ENCODE data around the gene PMPCA. TPM values are rescaled to one million over a fixed set of nuclear protein-coding genes. Genes with fewer than 3 reads are reported as not detected.
"Not testable (repeated sequence)": the region's sequence is repeated elsewhere in the genome, so short reads cannot be mapped to it uniquely, and the experiment has no call there.

Gene PMPCA
- polyA plus RNA-seq, 1 of the 3 experiments (the other 2 are of a cell fraction): 125 TPM

- ChIA-PET CTCF (interaction anchor here (0.9 to 1.5 kb wide), 4 partner anchors 14 to 112 kb away, joined by 3 to 4 read pairs (median 4); no protein-coding TSS in a partner anchor), POLR2A (interaction anchor here (0.7 to 1.5 kb wide), 2 partner anchors 10 to 11 kb away, joined by 3 to 5 read pairs; no protein-coding TSS in a partner anchor)
- DNase-seq: no peak
- Histone ChIP-seq H3K27ac (ENCODE audit: low read depth in 2 of 2, low read length in 1 of 2) (no peak overlapping the region), H3K9me3 (no peaks in the 10 kb centered on the region), H3F3A (replicated peaks; ENCODE audit: insufficient read depth) (peaks cover 20% of the 10 kb centered on the region), H4K20me1 (ENCODE audit: insufficient read depth) (no peaks in the 10 kb centered on the region), H3K27me3 (ENCODE audit: insufficient read depth) (no peaks in the 10 kb centered on the region), H3K4me1 (ENCODE audit: control insufficient read depth in 1 of 2, insufficient read depth in 2 of 2, low read depth in 1 of 2, low read length in 1 of 2) (no peaks in the 10 kb centered on the region), H3K4me2 (no peak overlapping the region), H3K9ac (no peak overlapping the region), H3K4me3 (ENCODE audit: low read depth in 2 of 2, low read length in 1 of 2) (no peak overlapping the region), H3K9me2 (no peaks in the 10 kb centered on the region), H3K36me3 (replicated peaks in 1 of 2; ENCODE audit: control insufficient read depth in 1 of 2, insufficient read depth in 2 of 2, low read length in 1 of 2) (peaks cover 16 to 47% of the 10 kb centered on the region in 2 experiments), H2AFZ (ENCODE audit: low read depth) (no peak overlapping the region), H3K79me2 (ENCODE audit: insufficient read depth) (no peaks in the 10 kb centered on the region)
- WGBS (ENCODE audit: low lambda C conversion rate): 91% methylated on average over 22 of the region's 27 CpGs
- TF ChIP-seq USF2 (IDR thresholded peaks at IDR 0.05; ENCODE audit: borderline replicate concordance, low read depth, low read length) (no peak), IRF3 (IDR thresholded peaks at IDR 0.05; ENCODE audit: low read depth, low read length) (no peak), RXRA (IDR thresholded peaks at IDR 0.05; ENCODE audit: borderline replicate concordance, low read depth) (no peak), GABPA (IDR thresholded peaks at IDR 0.05; ENCODE audit: low read depth) (no peak), SIN3A (IDR thresholded peaks at IDR 0.05; ENCODE audit: borderline replicate concordance, low read depth, low read length) (no peak), POLR2AphosphoS5 (IDR thresholded peaks at IDR 0.05; ENCODE audit: low read depth, low read length) (no peak), RCOR1 (IDR thresholded peaks at IDR 0.05; ENCODE audit: low read length) (no peak), TAF1 (IDR thresholded peaks at IDR 0.05; ENCODE audit: borderline replicate concordance, low read depth, low read length) (no peak), NRF1 (IDR thresholded peaks at IDR 0.05; ENCODE audit: low read depth, low read length) (no peak), TEAD4 (IDR thresholded peaks at IDR 0.05; ENCODE audit: borderline replicate concordance, insufficient read depth) (no peak), FOSL2 (IDR thresholded peaks at IDR 0.05; ENCODE audit: borderline replicate concordance, low read depth) (no peak), YY1 (IDR thresholded peaks at IDR 0.05; ENCODE audit: low read depth) (no peak), PBX3 (IDR thresholded peaks at IDR 0.05) (no peak)
Observed at GRCh38 chr9:136424750-136425362, 14.4 kb downstream of the PMPCA start.

- H3K27ac ChIP-seq (ENCODE audit: low read depth in 2 of 2, low read length in 1 of 2); DNase-seq; H2AFZ ChIP-seq (ENCODE audit: low read depth); H3K27me3 ChIP-seq (ENCODE audit: insufficient read depth); H3K4me2 ChIP-seq; H3K4me3 ChIP-seq (ENCODE audit: low read depth in 2 of 2, low read length in 1 of 2); H3K4me1 ChIP-seq (ENCODE audit: control insufficient read depth in 1 of 2, insufficient read depth in 2 of 2, low read depth in 1 of 2, low read length in 1 of 2); H4K20me1 ChIP-seq (ENCODE audit: insufficient read depth); H3K9ac ChIP-seq; H3K79me2 ChIP-seq (ENCODE audit: insufficient read depth); H3K9me2 ChIP-seq; H3K9me3 ChIP-seq: not testable (repeated sequence)
- peaks cover 20% of the 10 kb centered on the region for H3F3A ChIP-seq (replicated peaks; ENCODE audit: insufficient read depth)
- 91% methylated on average over 7 of the region's 7 CpGs for WGBS (ENCODE audit: low lambda C conversion rate)
- POLR2A ChIA-PET: interaction anchor here (1.5 kb wide), 1 partner anchor 9 kb away, joined by 5 read pairs; no protein-coding TSS in a partner anchor
- CTCF ChIA-PET: interaction anchor here (1.3 kb wide), 1 partner anchor 14 kb away, joined by 4 read pairs; no protein-coding TSS in a partner anchor
- H3K36me3 ChIP-seq (replicated peaks in 1 of 2; ENCODE audit: control insufficient read depth in 1 of 2, insufficient read depth in 2 of 2, low read length in 1 of 2): peaks cover 16 to 50% of the 10 kb centered on the region in 2 experiments
Observed at GRCh38 chr9:136425367-136425766, 14.9 kb downstream of the PMPCA start.

Measured in SK-N-SH (cell line).